IPS-NIHi7 (cell line): ENCODE results near the gene B3GNT3.
A peak's percentile ranks its signal among the peaks of the same experiment; 100 is the strongest.

Experiments
- DNase-seq: peaks from one replicate; pipeline ENCODE4 v3.0.0; 2012; ENCODE audit warnings: mixed read lengths; ENCODE audit errors: extremely low spot score

B3GNT3 gene

GRCh38 chr19:17794731-17795494 lies at the start of gene B3GNT3:
TSS of gene B3GNT3 (plus strand) at chr19:17795138. CDS start at chr19:17807808, 12,670 bp downstream.
- DNase-seq, result peak; percentile 73

DNA sequence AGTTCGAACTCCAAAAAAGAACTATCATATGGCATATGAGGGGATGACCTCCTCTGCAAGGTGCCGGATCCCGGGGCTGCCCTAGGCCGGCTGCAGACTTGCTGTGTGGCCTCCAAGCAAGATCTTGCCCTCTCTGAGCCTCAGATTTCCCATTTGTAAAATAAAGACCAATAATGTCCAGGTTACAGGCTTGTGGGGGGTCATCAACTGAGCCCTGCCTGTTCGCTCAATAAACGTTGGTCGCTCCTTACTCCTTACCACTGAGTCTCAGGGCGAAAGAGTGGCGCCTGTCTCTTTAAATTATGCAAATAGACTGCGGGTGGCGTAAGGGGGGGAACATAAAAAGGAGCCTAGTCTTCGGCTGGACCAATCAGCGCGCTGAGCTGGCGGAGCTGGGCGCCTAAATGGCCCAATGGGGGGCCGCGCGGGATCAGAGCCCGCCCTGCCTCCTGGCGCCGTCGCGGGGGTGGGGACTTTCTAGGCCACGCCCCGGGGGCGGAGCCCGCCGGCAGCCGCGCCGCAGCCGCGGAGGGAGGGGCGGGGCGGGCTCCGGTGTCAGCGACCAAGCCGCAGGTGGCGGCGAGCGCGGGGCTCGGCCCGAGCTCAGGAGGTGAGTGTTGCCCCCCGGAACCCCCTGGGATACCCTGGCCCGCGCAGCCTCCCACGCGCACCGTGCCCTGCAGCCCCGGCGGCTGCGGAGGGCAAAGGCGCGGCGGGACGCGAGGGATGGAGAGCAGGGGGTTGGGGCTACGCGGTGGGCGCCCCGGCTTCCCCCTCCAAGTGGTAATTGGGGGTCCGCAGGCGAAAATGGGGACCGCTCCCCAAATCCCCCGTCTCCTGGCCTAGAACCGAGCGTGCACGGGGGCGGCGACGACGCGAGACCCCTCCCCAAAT lies 47.5 kb upstream of the B3GNT3 start:
- DNase-seq, result peak; percentile 100

DNA sequence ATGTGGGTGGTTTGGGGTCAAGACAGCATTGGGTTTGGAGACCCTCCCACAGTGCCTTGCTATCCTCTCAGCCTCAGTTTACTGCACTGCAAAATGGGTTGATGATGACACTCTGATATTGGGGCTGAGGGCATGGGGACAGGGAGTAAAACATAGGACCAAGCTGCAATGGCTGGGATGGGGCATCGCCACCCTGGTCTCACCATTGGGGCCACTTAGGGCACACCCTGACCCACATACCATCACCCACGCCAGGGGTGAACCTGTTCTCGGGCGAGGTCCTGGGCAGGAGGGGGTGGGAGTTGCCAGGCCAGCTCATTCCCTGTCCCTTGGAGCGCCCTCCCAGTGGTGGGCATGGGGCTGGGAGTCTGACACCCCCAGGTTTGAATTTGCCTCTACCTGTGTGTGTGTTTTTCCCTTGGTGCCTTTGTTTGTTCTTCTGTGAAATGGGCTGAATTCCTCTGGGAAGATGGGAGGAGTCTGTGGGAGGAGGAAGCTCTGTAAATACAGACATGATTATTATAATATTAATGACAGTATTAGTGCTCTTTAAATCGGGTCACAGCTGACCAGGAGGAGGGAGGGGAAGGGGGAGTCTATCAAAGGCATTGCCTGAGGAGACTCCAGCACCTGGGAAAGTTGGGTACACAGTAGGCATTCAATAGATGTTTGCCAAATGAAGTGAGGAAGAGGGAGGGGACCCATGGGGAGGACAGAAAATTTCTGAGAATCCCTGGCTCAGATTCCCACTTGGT lies 45.9 kb upstream of the B3GNT3 start:
- DNase-seq, result no peak

GRCh38 chr19:17749912-17750317 lies 45.0 kb upstream of the B3GNT3 start:
- no peak for DNase-seq

- DNase-seq, result no peak
Measured at GRCh38 chr19:17751103-17751911, 43.6 kb upstream of the B3GNT3 start, which contains the start of gene FCHO1. TSS of gene FCHO1 (plus strand) at chr19:17751477. CDS start at chr19:17755165, 3,688 bp downstream.

DNA sequence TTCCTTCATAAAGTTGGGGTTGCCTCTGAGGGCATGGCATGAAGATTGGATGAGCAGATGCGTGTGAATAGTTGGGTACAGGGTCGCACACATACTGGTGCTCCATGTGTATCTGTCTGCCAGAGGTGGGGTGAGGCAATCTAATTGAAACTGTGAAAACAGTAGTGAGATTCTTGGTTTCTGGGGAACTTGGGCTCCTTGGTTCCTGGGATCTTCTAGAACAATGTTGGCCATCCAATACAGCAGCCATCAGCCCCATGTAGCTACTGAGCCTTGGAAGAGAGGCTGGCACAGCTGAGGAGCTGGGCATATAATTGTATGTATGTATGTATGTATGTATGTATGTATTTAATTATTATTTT lies 43.0 kb upstream of the B3GNT3 start:
- DNase-seq, result no peak

DNA sequence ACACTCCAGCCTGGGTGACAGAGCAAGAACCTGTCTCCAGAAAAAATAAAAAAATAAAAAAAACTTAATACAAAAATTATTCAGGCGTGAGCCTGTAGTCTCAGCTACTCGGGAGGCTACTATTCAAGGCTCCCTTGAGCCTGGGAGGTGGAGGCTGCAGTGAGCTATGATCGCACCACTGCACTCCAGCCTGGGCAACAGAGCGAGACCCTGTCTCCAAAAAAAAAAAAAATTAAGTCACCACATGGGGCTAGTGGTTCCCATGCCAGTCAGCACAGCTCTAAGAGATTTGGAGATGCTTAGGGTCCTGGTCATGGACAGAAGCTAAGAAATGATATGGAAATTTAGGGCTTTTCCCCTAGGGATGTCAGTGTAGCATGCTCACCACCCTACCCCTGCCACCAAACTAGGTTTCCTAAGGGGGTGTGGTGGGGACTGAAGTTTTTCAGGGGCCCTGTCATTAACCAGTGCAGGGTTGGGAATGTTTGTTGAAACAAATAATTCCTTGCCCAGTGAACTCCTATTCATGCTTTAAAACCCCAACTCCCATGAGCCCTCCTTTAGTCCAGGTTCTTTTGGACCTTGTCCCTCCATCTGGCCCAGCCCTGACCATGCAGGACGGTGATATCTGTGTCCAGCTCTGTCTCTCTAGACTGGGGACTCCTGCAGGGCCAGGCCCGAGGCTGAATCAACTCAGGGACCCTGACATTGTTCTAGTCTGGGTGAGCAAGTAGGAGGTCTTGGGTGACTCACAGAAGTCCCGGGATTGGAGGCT lies 41.9 kb upstream of the B3GNT3 start:
- no peak for DNase-seq

GRCh38 chr19:17753976-17754375 lies 41.0 kb upstream of the B3GNT3 start:
- no peak for DNase-seq

- no peak for DNase-seq
Measured at GRCh38 chr19:17754634-17755442, 40.1 kb upstream of the B3GNT3 start.

DNA sequence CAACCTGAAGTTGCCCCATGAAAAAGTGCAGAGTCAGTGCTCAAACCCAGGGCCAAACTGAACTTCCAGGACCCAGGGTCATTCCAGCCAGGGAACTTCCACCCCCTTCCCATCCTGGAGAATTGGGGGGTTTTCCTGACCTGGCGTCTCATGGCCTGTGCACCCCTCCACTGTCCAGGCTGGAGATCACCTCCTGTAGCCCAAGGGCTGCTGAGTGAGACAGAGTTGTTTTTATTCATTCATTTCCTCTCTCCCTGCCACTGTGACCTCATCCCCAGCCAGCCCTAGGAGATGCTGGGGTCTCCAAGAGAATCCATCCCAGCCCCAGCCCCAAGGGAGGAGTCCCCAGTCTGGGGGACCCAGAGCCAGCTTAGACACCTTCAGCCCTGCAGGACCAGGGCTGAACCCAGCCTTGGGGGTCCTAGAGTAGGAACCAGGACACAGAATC lies 39.5 kb upstream of the B3GNT3 start:
- DNase-seq, result no peak

- peak; percentile 69 for DNase-seq
Measured at GRCh38 chr19:17755977-17756670, 38.8 kb upstream of the B3GNT3 start.

DNA sequence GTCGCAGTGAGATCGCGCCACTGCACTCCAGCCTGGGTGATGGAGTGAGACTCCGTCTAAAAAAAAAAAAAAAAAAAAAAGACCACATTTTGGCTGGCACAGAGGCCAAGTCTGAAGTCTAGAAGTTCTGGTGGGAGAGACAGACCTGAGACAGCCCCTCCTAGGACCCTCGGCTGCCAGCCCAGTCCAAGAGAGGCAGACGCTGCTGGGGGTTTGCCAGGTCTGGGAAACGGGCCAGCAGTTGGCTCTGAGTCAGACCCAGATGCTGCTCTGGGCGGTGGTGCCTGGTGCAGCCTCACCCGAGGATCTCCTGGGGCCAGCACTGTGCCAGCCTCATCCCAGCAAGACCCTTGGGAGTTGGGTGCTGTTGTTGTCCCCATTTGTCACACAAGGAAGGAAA lies 37.8 kb upstream of the B3GNT3 start:
- no peak for DNase-seq

GRCh38 chr19:17758515-17758914 lies 36.4 kb upstream of the B3GNT3 start:
- DNase-seq, result no peak

DNA sequence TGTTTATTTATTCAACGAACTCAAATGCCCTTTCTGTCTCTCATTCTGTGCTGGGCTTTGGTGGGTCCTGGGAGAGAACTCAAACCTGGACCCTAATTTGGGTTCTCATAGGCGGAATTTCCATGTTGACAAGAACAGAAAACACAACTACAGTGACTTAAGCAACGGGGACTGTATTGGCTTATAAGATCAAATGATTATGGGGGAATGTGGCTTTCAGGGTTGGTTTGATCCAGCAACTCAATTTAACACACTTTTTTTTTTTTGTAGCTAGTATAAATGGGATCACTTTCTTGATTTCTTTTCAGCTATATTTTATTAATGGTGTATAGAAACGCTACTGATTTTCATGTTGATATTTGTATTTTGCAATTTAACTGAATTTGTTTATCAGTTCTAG lies 33.8 kb upstream of the B3GNT3 start:
- no peak for DNase-seq

DNA sequence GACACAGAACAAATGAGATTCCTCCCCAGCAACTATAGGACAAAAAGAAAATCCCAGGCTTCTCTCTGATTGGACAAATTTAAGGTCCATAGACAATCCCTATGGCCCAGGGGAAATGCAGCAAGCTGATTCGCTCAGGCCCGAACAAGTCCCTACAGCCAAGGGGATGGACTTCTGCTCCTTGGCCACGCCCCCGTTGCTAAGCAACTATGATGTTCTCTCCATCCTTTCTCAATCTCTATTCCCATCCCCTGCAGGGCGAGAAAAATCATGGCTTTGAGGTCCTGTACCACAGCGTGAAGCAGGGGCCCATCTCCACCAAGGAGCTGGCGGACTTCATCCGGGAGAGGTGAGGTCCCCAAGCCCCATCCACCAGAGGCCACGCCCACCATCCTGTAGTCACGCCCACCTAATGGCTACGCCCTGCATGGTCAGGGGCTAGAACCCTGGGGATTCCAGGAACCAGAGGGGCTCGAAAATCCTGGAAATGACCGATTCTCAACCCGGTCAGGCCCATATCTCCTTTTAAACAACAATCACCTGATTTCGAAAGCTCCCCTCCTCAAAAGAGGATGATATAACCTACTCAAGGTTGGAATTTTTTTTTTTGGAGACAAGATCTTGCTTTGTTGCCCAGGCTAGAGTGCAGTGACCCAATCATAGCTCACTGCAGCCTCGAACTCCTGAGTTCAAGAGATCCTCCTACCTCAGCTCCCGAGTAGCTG lies 32.3 kb upstream of the B3GNT3 start:
- DNase-seq, result peak; percentile 89

DNA sequence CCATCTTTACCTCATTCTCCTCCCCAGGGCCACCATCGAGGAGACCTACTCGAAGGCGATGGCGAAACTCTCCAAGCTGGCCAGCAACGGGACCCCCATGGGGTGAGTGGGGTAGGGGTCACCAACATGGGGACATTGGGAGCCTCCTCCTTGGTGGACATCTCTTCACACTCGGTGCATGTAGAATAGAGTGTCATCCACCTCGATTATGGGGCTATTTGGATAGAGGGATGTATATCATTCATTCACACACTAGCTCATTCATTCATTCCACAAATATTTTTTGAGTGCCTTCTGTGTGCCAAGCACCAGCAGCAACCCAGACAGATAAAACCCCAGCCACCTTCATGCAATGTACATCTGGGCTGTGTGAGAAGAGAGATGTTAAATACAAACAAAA lies 30.6 kb upstream of the B3GNT3 start:
- DNase-seq, result no peak

GRCh38 chr19:17765069-17765618 lies 29.8 kb upstream of the B3GNT3 start:
- no peak for DNase-seq
